Common myeloid progenitor, CD34-positive (primary cell): Measurements from ENCODE around the gene SLC35E2B.

ENCODE experiments used
- CTCF ChIA-PET: fragments of 350-600 bp; sonication (Branson Sonifier 250); formaldehyde crosslinking; loops from one replicate; lab custom pipeline; 2021; ENCODE audit warnings: antibody characterized with exemption; lab: Charles Lee
- POLR2A ChIA-PET: fragments of 350-600 bp; sonication (Branson Sonifier 250); formaldehyde crosslinking; loops from one replicate; lab custom pipeline; 2021; ENCODE audit warnings: antibody characterized with exemption; lab: Charles Lee
- DNase-seq, 3 donors: peaks; one replicate each; pipeline versions ENCODE4 v3.0.0 to v3.0.0-alpha.2; 2013
- H3K27ac ChIP-seq, 2 experiments: 1 replicate in 1 of 2; 2 replicates in 1 of 2; pipeline ENCODE4 v1.7.0; 2013; ENCODE audit warnings: inconsistent platforms in 2 of 2, low read length in 2 of 2, mild to moderate bottlenecking in 2 of 2, low read depth in 1 of 2, moderate library complexity in 1 of 2; ENCODE audit not compliant: severe bottlenecking in 2 of 2, insufficient read depth in 1 of 2, poor library complexity in 1 of 2
- H3K27me3 ChIP-seq, 5 experiments: replicated peaks in 2 of 5; 1 replicate in 3 of 5; 2 replicates in 2 of 5; pipeline versions ENCODE4 v1.6.1 to v1.7.0; 2013; ENCODE audit warnings: low read length in 4 of 5, mild to moderate bottlenecking in 2 of 5, moderate library complexity in 2 of 5, inconsistent platforms in 1 of 5; ENCODE audit not compliant: insufficient read depth in 5 of 5, control insufficient read depth in 4 of 5
- H3K36me3 ChIP-seq, 4 experiments: 1 replicate in 2 of 4; 2 replicates in 2 of 4; pipeline versions ENCODE4 v1.6.1 to v1.7.0; 2013; ENCODE audit warnings: low read length in 3 of 4, control low read depth in 1 of 4, mild to moderate bottlenecking in 1 of 4; ENCODE audit not compliant: control insufficient read depth in 4 of 4, insufficient read depth in 4 of 4
- H3K4me1 ChIP-seq, 4 experiments: 1 replicate in 3 of 4; 2 replicates in 1 of 4; pipeline versions ENCODE4 v1.6.1 to v1.7.1; 2013; ENCODE audit warnings: low read length in 3 of 4, mild to moderate bottlenecking in 3 of 4, control low read depth in 1 of 4, inconsistent platforms in 1 of 4, moderate library complexity in 1 of 4; ENCODE audit not compliant: control insufficient read depth in 4 of 4, insufficient read depth in 4 of 4; ENCODE audit errors: control extremely low read depth in 1 of 4
- H3K4me3 ChIP-seq, 7 experiments: 1 replicate in 4 of 7; 2 replicates in 3 of 7; pipeline versions ENCODE4 v1.5.1 to v1.7.0; 2013; ENCODE audit warnings: mild to moderate bottlenecking in 7 of 7, low read length in 6 of 7, moderate library complexity in 6 of 7, inconsistent platforms in 2 of 7, low read depth in 2 of 7, control low read depth in 1 of 7; ENCODE audit not compliant: insufficient read depth in 4 of 7, control insufficient read depth in 1 of 7; ENCODE audit errors: extremely low read depth in 1 of 7
- H3K9me3 ChIP-seq, 5 experiments: 1 replicate in 4 of 5; 2 replicates in 1 of 5; pipeline versions ENCODE4 v1.6.1 to v1.7.1; 2013; ENCODE audit warnings: low read length in 4 of 5, mild to moderate bottlenecking in 2 of 5, inconsistent platforms in 1 of 5, low read depth in 1 of 5, moderate library complexity in 1 of 5; ENCODE audit not compliant: control insufficient read depth in 4 of 5, insufficient read depth in 2 of 5; ENCODE audit errors: control extremely low read depth in 1 of 5
- WGBS: methylation state at CpG from one replicate; pipeline ENCODE4 v1.1.5; 2013; ENCODE audit not compliant: insufficient coverage; 5-methylcytosine and 5-hydroxymethylcytosine counted together

SLC35E2B gene

DNA sequence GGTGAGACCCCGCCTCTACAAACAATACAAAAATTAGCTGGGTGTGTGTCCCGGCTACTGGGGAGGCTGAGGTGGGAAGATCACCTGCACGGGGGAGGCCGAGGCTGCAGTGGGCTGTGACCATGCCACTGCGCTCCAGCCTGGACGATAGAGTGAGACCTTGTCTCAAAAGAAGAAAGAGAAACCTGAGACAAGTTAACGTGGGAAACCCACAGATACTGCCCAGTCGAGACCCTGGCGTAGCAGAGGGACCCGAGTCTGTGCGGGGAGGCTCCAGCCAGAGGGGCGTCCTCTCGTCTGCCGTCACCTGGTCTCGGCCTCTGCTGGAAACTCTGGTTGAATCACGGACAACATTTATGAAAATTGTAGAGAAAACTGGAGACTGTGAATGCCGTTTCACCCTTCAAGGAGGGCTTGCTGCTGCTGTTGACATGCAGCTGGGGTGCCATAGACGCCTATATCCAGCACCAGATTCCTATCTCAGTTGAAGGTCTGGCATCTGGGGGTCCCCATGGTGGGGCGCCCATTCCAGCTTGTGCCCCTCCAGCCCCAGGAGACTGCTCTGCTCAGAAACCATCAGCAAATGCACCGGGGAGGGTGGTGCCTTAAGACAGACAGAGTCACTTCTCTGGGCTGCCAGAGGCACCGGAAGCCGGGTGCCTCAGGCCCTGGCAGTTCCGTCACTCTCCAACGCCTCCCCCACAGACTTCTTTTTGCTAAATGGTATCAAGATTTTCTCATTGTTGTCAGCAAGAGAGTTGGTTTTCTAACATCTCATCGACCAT lies 20.2 kb downstream of the SLC35E2B start:
- Histone ChIP-seq H3K9me3 (no peaks in the 10 kb centered on the region), H3K4me3 (no peak overlapping the region), H3K36me3 (peaks cover 0 to 48% (median 23%) of the 10 kb centered on the region in 4 experiments), H3K27ac (no peak overlapping the region), H3K27me3 (no peaks in the 10 kb centered on the region), H3K4me1 (peaks cover 0 to 2% (median 1%) of the 10 kb centered on the region in 4 experiments)
- no peak for DNase-seq
- POLR2A ChIA-PET, result no interaction called here
- CTCF ChIA-PET, result no interaction called here
- WGBS, result 96% methylated on average over 23 of the region's 25 CpGs

DNA sequence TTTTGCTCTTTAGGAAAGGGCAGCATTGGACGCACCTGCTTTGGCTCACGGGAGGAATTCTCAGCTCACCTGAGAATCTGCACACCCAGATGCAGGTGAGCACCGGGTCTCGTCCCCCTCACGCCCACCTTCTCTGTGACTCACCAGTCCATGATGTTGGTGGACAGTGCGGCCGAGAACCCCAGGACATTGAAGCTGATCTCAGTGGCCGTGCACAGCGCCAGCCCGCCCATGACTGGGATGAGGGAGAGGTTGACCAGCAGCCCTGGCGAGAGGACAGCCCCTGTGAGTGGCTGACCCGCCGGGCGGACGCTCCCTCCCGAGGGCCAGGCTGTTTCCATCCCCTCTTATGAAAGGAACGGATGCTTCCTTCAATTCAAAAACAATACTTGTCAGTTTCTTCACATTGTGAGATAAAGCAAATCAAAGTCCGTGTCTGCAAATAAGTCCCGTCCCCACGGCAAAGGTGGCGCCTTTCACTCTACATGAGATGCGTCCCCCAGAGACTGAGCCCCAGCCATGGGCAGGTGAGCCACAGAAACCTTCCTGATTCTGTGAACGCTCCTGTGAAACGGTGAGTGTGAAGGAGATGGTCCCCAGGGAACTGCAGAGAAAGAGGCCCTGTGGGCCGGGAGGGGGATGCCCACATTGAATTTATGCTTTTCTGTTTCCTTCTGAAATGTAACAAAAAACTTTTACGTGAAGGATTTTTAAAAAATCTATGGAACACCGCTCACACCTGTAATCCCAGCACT lies 21.1 kb downstream of the SLC35E2B start:
- no peak for DNase-seq
- H3K9me3 ChIP-seq, result no peaks in the 10 kb centered on the region
- no peaks in the 10 kb centered on the region for H3K27me3 ChIP-seq
- no peak overlapping the region for H3K4me3 ChIP-seq
- POLR2A ChIA-PET, result no interaction called here
- 89% methylated on average over 19 of the region's 27 CpGs for WGBS
- H3K36me3 ChIP-seq, result peaks cover 0 to 51% (median 24%) of the 10 kb centered on the region in 4 experiments
- CTCF ChIA-PET, result no interaction called here
- H3K4me1 ChIP-seq, result no peaks in the 10 kb centered on the region
- no peak overlapping the region for H3K27ac ChIP-seq

DNA sequence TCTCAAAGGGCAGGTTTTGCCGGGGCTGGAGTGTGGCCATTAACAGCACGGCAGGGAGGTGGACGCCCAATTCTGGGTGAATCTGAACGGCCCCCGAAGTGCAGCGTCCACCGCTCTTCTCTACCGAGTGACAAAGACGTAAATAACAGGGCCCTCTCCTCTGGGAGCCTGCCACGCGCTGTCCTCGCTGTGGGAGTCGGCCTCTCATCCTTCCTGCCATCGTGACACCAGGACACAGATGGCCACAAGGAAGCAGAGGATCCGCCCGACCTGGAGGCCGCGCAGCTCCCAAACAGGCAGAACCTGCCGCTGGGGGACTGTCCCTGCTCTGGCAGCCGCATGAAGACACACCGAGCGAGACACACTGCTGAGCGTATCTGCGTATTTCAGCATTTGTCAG lies 21.7 kb downstream of the SLC35E2B start:
- ChIA-PET POLR2A (no interaction called here), CTCF (no interaction called here)
- H3K36me3 ChIP-seq, result peaks cover 0 to 58% (median 26%) of the 10 kb centered on the region in 4 experiments
- H3K4me3 ChIP-seq, result no peak overlapping the region
- no peak overlapping the region for H3K27ac ChIP-seq
- no peaks in the 10 kb centered on the region for H3K9me3 ChIP-seq
- WGBS, result 98% methylated on average over 24 of the region's 24 CpGs
- no peaks in the 10 kb centered on the region for H3K4me1 ChIP-seq
- DNase-seq, result no peak
- H3K27me3 ChIP-seq, result no peaks in the 10 kb centered on the region

DNA sequence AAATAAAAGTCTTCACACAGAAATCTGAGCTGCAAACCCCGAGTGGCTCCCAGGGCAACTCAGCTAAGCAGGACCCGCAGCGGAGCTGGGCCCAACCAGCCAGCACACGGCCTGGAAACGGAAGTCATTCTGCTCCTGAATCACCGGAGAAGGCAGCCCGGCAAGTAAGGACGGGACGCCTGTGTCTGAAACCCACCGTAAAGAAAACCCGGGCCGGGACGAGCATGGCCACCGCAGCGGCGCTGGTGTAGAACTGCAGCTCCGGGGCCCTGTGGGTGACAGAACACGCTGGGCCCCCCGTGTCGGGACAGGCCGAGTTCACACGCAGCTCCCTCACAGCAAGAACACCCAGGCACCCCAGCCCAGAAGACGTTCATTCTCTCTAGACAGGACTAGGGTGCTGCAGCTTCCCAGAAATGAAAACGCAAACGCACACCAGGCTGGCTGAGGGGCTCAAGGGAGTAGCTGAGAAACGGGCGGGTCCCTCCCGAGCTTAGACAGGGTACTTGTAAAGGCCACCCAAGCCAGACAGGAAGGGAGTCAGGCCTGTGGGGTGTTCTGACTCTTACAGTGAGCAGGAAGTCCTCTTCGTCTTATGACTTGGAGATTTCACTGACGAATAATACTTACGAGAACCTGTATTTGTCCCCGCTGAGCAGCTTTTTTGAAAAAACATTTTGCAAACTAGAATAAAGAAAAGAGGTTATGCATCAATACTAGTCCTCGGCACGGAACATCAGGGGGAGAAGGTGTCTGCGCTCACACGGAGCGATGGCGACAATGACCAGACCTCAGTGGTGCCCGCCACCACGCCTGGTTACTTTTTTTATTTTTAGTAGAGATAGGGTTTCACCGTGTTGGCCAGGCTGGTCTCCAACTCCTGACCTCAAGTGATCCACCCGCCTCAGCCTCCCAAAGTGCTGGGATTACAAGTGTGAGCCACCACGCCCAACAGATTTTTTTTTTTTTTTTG lies 22.8 kb downstream of the SLC35E2B start:
- Histone ChIP-seq H3K9me3 (no peaks in the 10 kb centered on the region), H3K27me3 (no peaks in the 10 kb centered on the region), H3K27ac (no peak overlapping the region), H3K4me1 (no peaks in the 10 kb centered on the region), H3K4me3 (no peak overlapping the region), H3K36me3 (peaks cover 0 to 68% (median 37%) of the 10 kb centered on the region in 4 experiments)
- POLR2A ChIA-PET, result no interaction called here
- WGBS, result 96% methylated on average over 37 of the region's 43 CpGs
- no peak for DNase-seq
- CTCF ChIA-PET, result interaction anchor here (0.8 kb wide), 1 partner anchor 9 kb away, joined by 3 read pairs; no protein-coding TSS in a partner anchor

DNA sequence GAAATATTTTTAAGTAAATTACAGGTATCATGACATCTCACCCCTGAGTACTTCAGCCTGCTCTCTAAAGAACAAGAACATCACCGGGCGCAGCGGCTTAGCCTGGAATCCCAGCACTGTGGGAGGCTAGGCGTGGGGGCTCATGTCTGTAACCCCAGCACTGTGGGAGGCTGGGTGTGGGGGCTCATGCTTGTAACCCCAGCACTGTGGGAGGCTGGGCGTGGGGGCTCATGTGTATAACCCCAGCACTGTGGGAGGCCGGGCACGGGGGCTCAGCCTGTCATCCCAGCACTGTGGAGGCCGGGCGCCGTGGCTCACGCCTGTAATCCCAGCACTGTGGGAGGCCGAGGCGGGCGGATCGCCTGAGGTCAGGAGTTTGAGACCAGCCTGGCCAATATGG lies 26.1 kb downstream of the SLC35E2B start:
- H3K27ac ChIP-seq, result no peak overlapping the region
- peaks cover 0 to 55% (median 26%) of the 10 kb centered on the region in 4 experiments for H3K36me3 ChIP-seq
- 96% methylated on average over 15 of the region's 15 CpGs for WGBS

DNA sequence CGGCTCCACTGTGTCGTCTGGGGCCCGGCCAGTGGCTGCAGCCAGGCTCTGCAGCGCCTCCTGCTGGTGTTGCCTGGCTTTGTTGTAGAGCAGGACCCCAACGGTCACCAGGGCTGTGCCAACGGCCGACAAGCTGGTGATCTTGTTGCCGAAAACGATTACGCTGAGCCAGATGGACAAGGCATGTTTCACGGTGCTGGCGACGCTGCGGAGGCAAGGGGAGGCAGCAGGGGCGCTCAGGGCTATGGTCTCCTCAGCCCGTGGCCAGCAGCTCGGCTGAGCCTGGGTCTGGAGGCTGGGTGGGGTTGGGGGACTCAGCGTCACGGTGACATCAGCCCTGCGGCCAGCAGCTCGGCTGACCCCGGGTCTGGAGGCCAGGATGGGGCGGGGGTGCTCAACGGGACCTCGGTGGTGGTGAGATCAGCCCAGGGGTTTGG lies 26.8 kb downstream of the SLC35E2B start:
- WGBS, result 94% methylated on average over 19 of the region's 25 CpGs
- Histone ChIP-seq H3K36me3 (peaks cover 0 to 48% (median 21%) of the 10 kb centered on the region in 4 experiments), H3K4me3 (no peak overlapping the region), H3K4me1 (no peaks in the 10 kb centered on the region), H3K27me3 (no peaks in the 10 kb centered on the region), H3K9me3 (no peaks in the 10 kb centered on the region), H3K27ac (no peak overlapping the region)
- peak in 2 of 3 donors; percentile 13 to 21 for DNase-seq
- ChIA-PET CTCF (interaction anchor here (1.0 to 2.1 kb wide), 4 partner anchors 12 to 20 kb away, joined by 4 to 6 read pairs (median 5); no protein-coding TSS in a partner anchor), POLR2A (no interaction called here)

More for the DNA sequence above, 26.1 kb downstream of the SLC35E2B start:
- CTCF ChIA-PET, result interaction anchor here (1.0 to 2.1 kb wide), 4 partner anchors 12 to 19 kb away, joined by 4 to 6 read pairs (median 5); no protein-coding TSS in a partner anchor
- no peak for DNase-seq
- POLR2A ChIA-PET, result no interaction called here
- Histone ChIP-seq H3K4me1 (no peaks in the 10 kb centered on the region), H3K4me3 (no peak overlapping the region), H3K9me3 (no peaks in the 10 kb centered on the region), H3K27me3 (no peaks in the 10 kb centered on the region)
